Gastrocnemius medialis (tissue), 4 donors: ENCODE measurements around the gene SART3.

Experiments
- CTCF ChIP-seq, 5 experiments: fragments of 450-650 bp in 3 of 5; fragments of 200-600 bp in 2 of 5; sonication (generic) in 2 of 5; IDR thresholded peaks in 4 of 5; conservative IDR thresholded peaks in 1 of 5; 1 replicate in 4 of 5; 2 replicates in 1 of 5; pipeline ENCODE4 v1.5.1; 2016 to 2019; ENCODE audit warnings: antibody characterized with exemption in 5 of 5, mild to moderate bottlenecking in 3 of 5, moderate library complexity in 3 of 5
- POLR2A ChIP-seq, 2 donors: fragments of 450-650 bp; IDR thresholded peaks; one replicate each; pipeline ENCODE4 v1.6.1; 2017; ENCODE audit warnings: antibody characterized with exemption in 2 of 2, mild to moderate bottlenecking in 2 of 2, moderate library complexity in 2 of 2

- no peak for TF ChIP-seq CTCF (IDR thresholded peaks at IDR 0.05 in 4 of 5, conservative IDR thresholded peaks at IDR 0.05 in 1 of 5)
- TF ChIP-seq POLR2A (IDR thresholded peaks at IDR 0.05): no peak
Measured at GRCh38 chr12:108605000-108605689, 44.2 kb upstream of the SART3 start.
